Stimulated activated CD4-positive, alpha-beta T cell treated with anti-CD3 and anti-CD28 coated beads, Interleukin-15, amount 100 ng/mL, for 24 hours (primary cell): Measurements from ENCODE around the gene RUNX1.
A peak's percentile ranks its signal among the peaks of the same experiment; 100 is the strongest.
"Not testable (repeated sequence)": the region's sequence is repeated elsewhere in the genome, so short reads cannot be mapped to it uniquely, and the experiment has no call there.

Source experiments
- DNase-seq: peaks from one replicate; pipeline ENCODE4 v3.0.0-alpha.2; 2020

Gene RUNX1

GRCh38 chr21:35014302-35015041 is 34.6 kb downstream of the RUNX1 start:
- no peak for DNase-seq

- DNase-seq: no peak
Measured at GRCh38 chr21:35011681-35012080, 37.4 kb downstream of the RUNX1 start.

- no peak for DNase-seq
Measured at GRCh38 chr21:35010447-35010846, 38.7 kb downstream of the RUNX1 start.

GRCh38 chr21:35007348-35007747 is 41.8 kb downstream of the RUNX1 start:
- DNase-seq: no peak

GRCh38 chr21:35006771-35007170 is 42.3 kb downstream of the RUNX1 start:
- DNase-seq: no peak

- DNase-seq: no peak
Measured at GRCh38 chr21:35006248-35006647, 42.9 kb downstream of the RUNX1 start.

GRCh38 chr21:35005560-35006224 is 43.4 kb downstream of the RUNX1 start:
- no peak for DNase-seq

- no peak for DNase-seq
Measured at GRCh38 chr21:35005077-35005476, 44.0 kb downstream of the RUNX1 start.

GRCh38 chr21:35004314-35004713 is 44.8 kb downstream of the RUNX1 start:
- DNase-seq: no peak

GRCh38 chr21:35002879-35003722 is 46.0 kb downstream of the RUNX1 start:
- no peak for DNase-seq

GRCh38 chr21:34999397-34999941 is 49.6 kb downstream of the RUNX1 start:
- DNase-seq: no peak

- DNase-seq: no peak
Measured at GRCh38 chr21:34998176-34998575, 50.9 kb downstream of the RUNX1 start.

GRCh38 chr21:34997294-34997693 is 51.8 kb downstream of the RUNX1 start:
- DNase-seq: no peak

GRCh38 chr21:34996304-34997101 is 52.6 kb downstream of the RUNX1 start:
- peak; percentile 58 for DNase-seq

- no peak for DNase-seq
Measured at GRCh38 chr21:34995979-34996303, 53.2 kb downstream of the RUNX1 start.

- DNase-seq: peak; percentile 56
Measured at GRCh38 chr21:34994766-34995631, 54.1 kb downstream of the RUNX1 start.

GRCh38 chr21:34993521-34993921 is 55.6 kb downstream of the RUNX1 start:
- not testable (repeated sequence) for DNase-seq

- DNase-seq: no peak
Measured at GRCh38 chr21:34992736-34993398, 56.2 kb downstream of the RUNX1 start.

GRCh38 chr21:34992180-34992579 is 56.9 kb downstream of the RUNX1 start:
- no peak for DNase-seq

GRCh38 chr21:34991366-34991957 is 57.6 kb downstream of the RUNX1 start:
- DNase-seq: no peak

- no peak for DNase-seq
Measured at GRCh38 chr21:34990842-34991241, 58.3 kb downstream of the RUNX1 start.
